Caco-2 (cell line): Measurements from ENCODE around the gene ROBO1. TPM values are rescaled to one million over a fixed set of nuclear protein-coding genes. Genes with fewer than 3 reads are reported as not detected.

Source experiments
- BruUV-seq: library from RNA; stranded (reverse); fragments of 400-500 nt; replicated peaks from 2 replicates; lab custom pipeline; 2021; lab: Mats Ljungman, UMichigan
- CTCF ChIA-PET: fragments of 300-600 bp; sonication (Branson Sonifier 250); formaldehyde crosslinking; loops from one replicate; lab custom pipeline; 2022; ENCODE audit warnings: antibody characterized with exemption; lab: Charles Lee
- POLR2A ChIA-PET: fragments of 300-600 bp; sonication (Branson Sonifier 250); formaldehyde crosslinking; loops from one replicate; lab custom pipeline; 2022; ENCODE audit warnings: antibody characterized with exemption; lab: Charles Lee
- DNase-seq, 2 experiments: peaks; one replicate each; pipeline versions ENCODE4 v3.0.0 to v3.0.0-alpha.2; 2020 to 2022
- H3K27me3 ChIP-seq: replicated peaks from 2 replicates; pipeline ENCODE4 v1.6.0; 2011; ENCODE audit warnings: low read length; ENCODE audit not compliant: control insufficient read depth, insufficient read depth
- H3K36me3 ChIP-seq: 2 replicates; pipeline ENCODE4 v1.5.1; 2011; ENCODE audit warnings: low read length; ENCODE audit not compliant: control insufficient read depth, insufficient read depth
- H3K4me1 ChIP-seq: fragments of 250-450 bp; sonication (Bioruptor Pico); 2 replicates; pipeline ENCODE4 v1.5.1; 2020; ENCODE audit warnings: mild to moderate bottlenecking
- H3K4me3 ChIP-seq: 2 replicates; pipeline ENCODE4 v1.5.1; 2011; ENCODE audit warnings: low read depth, mild to moderate bottlenecking, control low read depth, low read length
- H3K9me3 ChIP-seq: fragments of 250-450 bp; sonication (Bioruptor Pico); 2 replicates; pipeline ENCODE4 v1.5.1; 2020; ENCODE audit warnings: mild to moderate bottlenecking, moderate library complexity
- H3K27ac Mint-ChIP-seq: one replicate; pipeline ENCODE4 v1.8.0; 2022; ENCODE audit warnings: mixed read lengths; ENCODE audit not compliant: unreplicated experiment
- H3K27me3 Mint-ChIP-seq: one replicate; pipeline ENCODE4 v1.8.0; 2022; ENCODE audit warnings: mixed read lengths; ENCODE audit not compliant: insufficient read depth, unreplicated experiment
- H3K36me3 Mint-ChIP-seq: one replicate; pipeline ENCODE4 v1.8.0; 2022; ENCODE audit warnings: mild to moderate bottlenecking, mixed read lengths; ENCODE audit not compliant: insufficient read depth, unreplicated experiment
- H3K4me1 Mint-ChIP-seq: one replicate; pipeline ENCODE4 v1.8.0; 2022; ENCODE audit warnings: low read depth, mixed read lengths; ENCODE audit not compliant: unreplicated experiment
- H3K4me3 Mint-ChIP-seq: one replicate; pipeline ENCODE4 v1.8.0; 2022; ENCODE audit warnings: mild to moderate bottlenecking, moderate library complexity, mixed read lengths; ENCODE audit not compliant: unreplicated experiment
- H3K9me3 Mint-ChIP-seq: one replicate; pipeline ENCODE4 v1.8.0; 2022; ENCODE audit warnings: mixed read lengths; ENCODE audit not compliant: unreplicated experiment
- CTCF ChIP-seq, 2 experiments: fragments of 200-600 bp in 1 of 2; IDR thresholded peaks; 1 replicate in 1 of 2; 2 replicates in 1 of 2; pipeline versions ENCODE4 v1.5.1 to v1.8.0; 2011 to 2022; ENCODE audit warnings: antibody characterized with exemption in 1 of 2, control low read depth in 1 of 2, inconsistent platforms in 1 of 2, low read depth in 1 of 2, low read length in 1 of 2, mild to moderate bottlenecking in 1 of 2, moderate library complexity in 1 of 2; ENCODE audit not compliant: insufficient read depth in 1 of 2, severe bottlenecking in 1 of 2, unreplicated experiment in 1 of 2
- intact Hi-C: fragments of 100-400 bp; cut with micrococcal nuclease; formaldehyde crosslinking; loops from one replicate; pipeline ENCODE4 v1.10.0; 2022; ENCODE audit not compliant: unreplicated experiment
- total RNA-seq: library from RNA; stranded (reverse); gene quantifications from 2 replicates; pipeline ENCODE4 v1.2.3, GENCODE V29; 2022

Gene ROBO1
- total RNA-seq, 1 experiment from 2014 or later, result 1.8 TPM

- no peak for DNase-seq
- Mint-ChIP-seq H3K4me3 (no peak overlapping the region), H3K4me1 (peaks cover 17% of the 10 kb centered on the region), H3K27ac (no peak overlapping the region), H3K36me3 (no peaks in the 10 kb centered on the region), H3K27me3 (no peaks in the 10 kb centered on the region), H3K9me3 (no peaks in the 10 kb centered on the region)
- no TSS peak for BruUV-seq
- Histone ChIP-seq H3K36me3 (no peaks in the 10 kb centered on the region), H3K4me3 (no peak overlapping the region), H3K27me3 (no peaks in the 10 kb centered on the region), H3K4me1 (peaks cover 4% of the 10 kb centered on the region), H3K9me3 (no peaks in the 10 kb centered on the region)
- intact Hi-C loops, result no loop called here
- TF ChIP-seq CTCF (IDR thresholded peaks at IDR 0.05; ENCODE audit: insufficient read depth in 1 of 2, low read depth in 1 of 2, low read length in 1 of 2, severe bottlenecking in 1 of 2, unreplicated experiment in 1 of 2), result no peak
- POLR2A ChIA-PET, result no interaction called here
- CTCF ChIA-PET, result no interaction called here
These were observed 947.3 kb downstream of the ROBO1 start for GRCh38 chr3:78820542-78820941.

DNA sequence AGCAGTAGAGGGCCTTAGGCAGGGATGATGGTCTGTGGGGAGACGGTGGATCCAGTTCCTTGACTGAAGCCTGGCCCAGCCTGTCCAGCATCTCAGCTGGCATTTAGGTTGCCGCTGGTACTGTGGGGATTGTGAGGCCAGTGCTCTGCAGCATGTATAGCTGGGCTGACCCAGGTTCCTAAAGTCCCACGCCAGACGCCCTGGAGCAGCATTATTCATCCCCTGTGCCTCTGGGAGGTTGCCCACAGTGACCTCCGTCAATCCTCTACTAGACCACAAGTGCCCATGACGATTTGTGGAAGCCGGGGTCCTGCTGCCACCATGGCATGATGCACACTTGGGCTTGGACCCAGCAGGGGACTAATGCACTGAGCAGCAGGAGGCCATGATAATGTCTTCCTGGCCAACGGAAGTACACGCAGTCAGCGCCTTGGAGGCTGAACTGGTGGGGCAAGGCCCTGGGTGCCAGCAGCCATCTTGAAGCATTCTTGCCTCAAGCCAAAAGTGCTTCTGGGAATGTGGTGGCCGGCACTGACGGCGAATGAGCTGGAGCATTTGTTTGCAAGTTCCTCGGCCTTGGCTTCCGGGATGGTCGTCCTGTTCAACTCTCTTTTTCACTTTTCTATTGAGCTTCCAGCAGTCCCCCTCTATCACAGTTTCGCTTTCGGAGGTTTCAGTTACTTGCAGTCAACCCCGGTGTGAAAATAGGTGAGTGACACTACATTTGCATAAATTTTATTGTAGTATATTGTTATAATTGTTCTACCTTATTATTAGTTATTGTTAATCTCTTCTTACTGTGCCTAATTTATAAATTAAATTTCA is 949.4 kb downstream of the ROBO1 start:
- peaks cover 8% of the 10 kb centered on the region; the same call in 1 of the 2 replicates for H3K4me1 ChIP-seq
- Mint-ChIP-seq H3K27me3 (no peaks in the 10 kb centered on the region), H3K9me3 (no peaks in the 10 kb centered on the region), H3K27ac (no peak overlapping the region), H3K4me3 (no peak overlapping the region), H3K36me3 (no peaks in the 10 kb centered on the region), H3K4me1 (peaks cover 5% of the 10 kb centered on the region)
- no peaks in the 10 kb centered on the region for H3K9me3 ChIP-seq
- ChIA-PET POLR2A (no interaction called here), CTCF (no interaction called here)
- TF ChIP-seq CTCF (IDR thresholded peaks at IDR 0.05; ENCODE audit: insufficient read depth in 1 of 2, low read depth in 1 of 2, low read length in 1 of 2, severe bottlenecking in 1 of 2, unreplicated experiment in 1 of 2), result no peak
- BruUV-seq, result no TSS peak
- no peaks in the 10 kb centered on the region for H3K27me3 ChIP-seq
- intact Hi-C loops, result no loop called here
- DNase-seq, result no peak
- no peaks in the 10 kb centered on the region for H3K36me3 ChIP-seq
- H3K4me3 ChIP-seq, result no peak overlapping the region

GRCh38 chr3:78814893-78815562 is 952.8 kb downstream of the ROBO1 start:
- Mint-ChIP-seq H3K36me3 (no peaks in the 10 kb centered on the region), H3K4me1 (no peaks in the 10 kb centered on the region), H3K27me3 (no peaks in the 10 kb centered on the region), H3K4me3 (no peak overlapping the region), H3K9me3 (no peaks in the 10 kb centered on the region), H3K27ac (no peak overlapping the region)
- CTCF ChIA-PET, result no interaction called here
- no peak for TF ChIP-seq CTCF (IDR thresholded peaks at IDR 0.05; ENCODE audit: insufficient read depth in 1 of 2, low read depth in 1 of 2, low read length in 1 of 2, severe bottlenecking in 1 of 2, unreplicated experiment in 1 of 2)
- H3K36me3 ChIP-seq, result no peaks in the 10 kb centered on the region
- POLR2A ChIA-PET, result no interaction called here
- H3K27me3 ChIP-seq, result no peaks in the 10 kb centered on the region
- peaks cover 8% of the 10 kb centered on the region; the same call in 1 of the 2 replicates for H3K4me1 ChIP-seq
- no TSS peak for BruUV-seq
- H3K4me3 ChIP-seq, result no peak overlapping the region
- no peak for DNase-seq
- H3K9me3 ChIP-seq, result no peaks in the 10 kb centered on the region
- intact Hi-C loops, result loop anchor here (1.0 kb wide), 1 partner anchor 8 kb away; no protein-coding TSS in a partner anchor
